K562 (cell line): ENCODE data around the gene GNG7. TPM values are rescaled to one million over a fixed set of nuclear protein-coding genes. Genes with fewer than 3 reads are reported as not detected.

Experiments
- GATAD2B ChIP-seq: fragments of 450-650 bp; IDR thresholded peaks from 2 replicates; pipeline ENCODE4 v1.6.1; 2017; ENCODE audit warnings: mild to moderate bottlenecking, borderline replicate concordance
- HDAC8 ChIP-seq: fragments of 450-650 bp; IDR thresholded peaks from 2 replicates; pipeline ENCODE4 v1.6.1; 2016; ENCODE audit warnings: mild to moderate bottlenecking, missing genetic modification characterization, moderate library complexity, missing compliant biosample characterization
- KDM4B ChIP-seq, 2 experiments: fragments of 450-650 bp in 1 of 2; sonication (generic) in 1 of 2; IDR thresholded peaks; 2 replicates each; pipeline ENCODE4 v1.6.1; 2016 to 2017; ENCODE audit warnings: borderline replicate concordance in 2 of 2, antibody characterized with exemption in 1 of 2, low read depth in 1 of 2, mild to moderate bottlenecking in 1 of 2
- NCOR1 ChIP-seq: fragments of 450-650 bp; IDR thresholded peaks from 2 replicates; pipeline ENCODE4 v1.6.1; 2016; ENCODE audit warnings: mild to moderate bottlenecking, moderate library complexity
- POLR3A ChIP-seq: IDR thresholded peaks from 2 replicates; pipeline ENCODE4 v1.6.1; 2011; ENCODE audit warnings: borderline replicate concordance, mild to moderate bottlenecking, moderate library complexity; ENCODE audit not compliant: insufficient read length, insufficient read depth; ENCODE audit errors: extremely low read depth
- RBM25 ChIP-seq: fragments of 200-400 bp; formaldehyde crosslinking; IDR thresholded peaks from 2 replicates; pipeline ENCODE4 v1.6.1; 2018; ENCODE audit warnings: low read length, low read depth, moderate library complexity; ENCODE audit not compliant: severe bottlenecking
- SFPQ ChIP-seq: fragments of 200-400 bp; formaldehyde crosslinking; IDR thresholded peaks from 2 replicates; pipeline ENCODE4 v1.6.1; 2017; ENCODE audit warnings: mild to moderate bottlenecking, low read depth, low read length, moderate library complexity
- TAF1 ChIP-seq: IDR thresholded peaks from 2 replicates; pipeline ENCODE4 v1.6.1; 2011; ENCODE audit warnings: mild to moderate bottlenecking, low read length, moderate library complexity; ENCODE audit not compliant: insufficient read depth, control insufficient read depth, severe bottlenecking; ENCODE audit errors: extremely low read depth
- TGIF2 ChIP-seq: sonication (generic); formaldehyde crosslinking; IDR thresholded peaks from 2 replicates; pipeline ENCODE4 v1.8.1; 2022; ENCODE audit warnings: mild to moderate bottlenecking, missing genetic modification reagents, moderate library complexity
- UBTF ChIP-seq, 2 experiments: IDR thresholded peaks; 2 replicates each; pipeline ENCODE4 v1.6.1; 2012; ENCODE audit warnings: improper control_type of control experiment in 2 of 2, low read depth in 2 of 2, low read length in 2 of 2, borderline replicate concordance in 1 of 2
- ZNF316 ChIP-seq: fragments of 450-650 bp; IDR thresholded peaks from 2 replicates; pipeline ENCODE4 v1.6.1; 2016
- ZSCAN32 ChIP-seq: fragments of 450-650 bp; formaldehyde crosslinking; IDR thresholded peaks from 2 replicates; pipeline ENCODE4 v1.4.0; 2020; ENCODE audit warnings: mild to moderate bottlenecking, moderate library complexity
- polyA plus RNA-seq, 8 experiments: library from polyadenylated mRNA; depleted of rRNA in 4 of 8; stranded (reverse) in 5 of 8; unstranded in 3 of 8; fragments of >200 nt; fragmentation: Nextera tagmentation in 2 of 8; fragmentation: Illumina TruSeq in 1 of 8; extraction: Ambion mirVana in 2 of 8; extraction: Trizol in 1 of 8; gene quantifications; 2 replicates each; pipeline versions ENCODE4 v1.2.1 to v1.2.3, GENCODE V29; 2011 to 2014; ENCODE audit warnings: inconsistent platforms in 1 of 8, missing spikeins in 1 of 8
- total RNA-seq, 7 experiments: library from RNA; depleted of rRNA in 6 of 7; stranded (reverse); fragments of >200 nt in 6 of 7; fragmentation: Illumina TruSeq in 2 of 7; extraction: Trizol in 2 of 7; gene quantifications; 2 replicates each; pipeline versions ENCODE4 v1.2.1 to v1.2.3, GENCODE V29; 2011 to 2021; ENCODE audit warnings: low replicate concordance in 1 of 7
- TF ChIP-seq, protein P1 (sequence below), 2 experiments: IDR thresholded peaks in 1 of 2; conservative IDR thresholded peaks in 1 of 2; 2 replicates each; pipeline ENCODE4 v1.6.1; 2016; ENCODE audit warnings: low read depth in 2 of 2, mild to moderate bottlenecking in 1 of 2, missing compliant biosample characterization in 1 of 2, missing genetic modification characterization in 1 of 2, moderate library complexity in 1 of 2
- TF ChIP-seq, protein P2 (sequence below): fragments of 450-650 bp; conservative IDR thresholded peaks from 2 replicates; pipeline ENCODE4 v1.6.1; 2016; ENCODE audit warnings: missing genetic modification characterization, low read depth, mild to moderate bottlenecking, control low read depth, missing compliant biosample characterization

GNG7 gene
- total and polyA plus RNA-seq, 9 of the 15 experiments (the other 6 are each of a cell fraction or from before 2014, with no cell fraction given), result 0.01 to 0.20 (median 0.06) TPM; not detected in 1

DNA sequence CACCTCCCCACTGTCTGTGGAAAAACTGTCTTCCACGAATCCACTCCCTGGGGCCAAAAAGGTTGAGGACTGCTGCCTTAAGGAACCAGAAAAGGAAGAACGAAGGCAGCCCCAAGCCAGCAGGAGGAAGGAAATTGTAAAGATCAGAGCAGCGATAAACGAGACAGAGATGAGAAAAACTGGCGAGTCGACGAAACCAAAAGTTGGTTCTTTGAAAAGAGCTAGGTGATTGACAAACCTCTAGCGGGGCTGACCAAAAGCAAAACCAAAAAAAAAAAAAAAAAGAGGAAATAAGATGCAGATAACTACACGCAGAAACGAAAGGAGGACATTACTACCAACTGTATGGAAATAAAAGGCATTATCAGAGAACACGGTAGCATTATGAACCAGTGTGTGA, 149.6 kb downstream of the GNG7 start (continued):
- TF ChIP-seq, protein P1, sequence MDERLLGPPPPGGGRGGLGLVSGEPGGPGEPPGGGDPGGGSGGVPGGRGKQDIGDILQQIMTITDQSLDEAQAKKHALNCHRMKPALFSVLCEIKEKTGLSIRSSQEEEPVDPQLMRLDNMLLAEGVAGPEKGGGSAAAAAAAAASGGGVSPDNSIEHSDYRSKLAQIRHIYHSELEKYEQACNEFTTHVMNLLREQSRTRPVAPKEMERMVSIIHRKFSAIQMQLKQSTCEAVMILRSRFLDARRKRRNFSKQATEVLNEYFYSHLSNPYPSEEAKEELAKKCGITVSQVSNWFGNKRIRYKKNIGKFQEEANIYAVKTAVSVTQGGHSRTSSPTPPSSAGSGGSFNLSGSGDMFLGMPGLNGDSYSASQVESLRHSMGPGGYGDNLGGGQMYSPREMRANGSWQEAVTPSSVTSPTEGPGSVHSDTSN (CRISPR knock-in tag; IDR thresholded peaks at IDR 0.05; ENCODE audit: low read depth), result no peak
- TF ChIP-seq, protein P1 (tag; conservative IDR thresholded peaks at IDR 0.05; ENCODE audit: low read depth), result peak; percentile 75
- no peak for TF ChIP-seq TAF1
- TF ChIP-seq KDM4B (IDR thresholded peaks at IDR 0.05; ENCODE audit: borderline replicate concordance in 2 of 2, low read depth in 1 of 2), result no peak
- TF ChIP-seq NCOR1, result no peak
- TF ChIP-seq, protein P2, sequence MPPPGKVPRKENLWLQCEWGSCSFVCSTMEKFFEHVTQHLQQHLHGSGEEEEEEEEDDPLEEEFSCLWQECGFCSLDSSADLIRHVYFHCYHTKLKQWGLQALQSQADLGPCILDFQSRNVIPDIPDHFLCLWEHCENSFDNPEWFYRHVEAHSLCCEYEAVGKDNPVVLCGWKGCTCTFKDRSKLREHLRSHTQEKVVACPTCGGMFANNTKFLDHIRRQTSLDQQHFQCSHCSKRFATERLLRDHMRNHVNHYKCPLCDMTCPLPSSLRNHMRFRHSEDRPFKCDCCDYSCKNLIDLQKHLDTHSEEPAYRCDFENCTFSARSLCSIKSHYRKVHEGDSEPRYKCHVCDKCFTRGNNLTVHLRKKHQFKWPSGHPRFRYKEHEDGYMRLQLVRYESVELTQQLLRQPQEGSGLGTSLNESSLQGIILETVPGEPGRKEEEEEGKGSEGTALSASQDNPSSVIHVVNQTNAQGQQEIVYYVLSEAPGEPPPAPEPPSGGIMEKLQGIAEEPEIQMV (tag), result no peak
- TF ChIP-seq ZNF316, result peak; percentile 19; the same call in 1 of the 2 replicates
- TF ChIP-seq SFPQ, result no peak
- no peak for TF ChIP-seq GATAD2B
- no peak for TF ChIP-seq RBM25
- TF ChIP-seq TGIF2 (CRISPR knock-in tag), result no peak
- TF ChIP-seq UBTF (IDR thresholded peaks at IDR 0.05; ENCODE audit: borderline replicate concordance in 1 of 2, low read depth in 2 of 2, low read length in 2 of 2), result no peak
- no peak for TF ChIP-seq ZSCAN32 (CRISPR knock-in tag)
- no peak for TF ChIP-seq POLR3A
- TF ChIP-seq HDAC8 (tag), result no peak
